GM23248 (cell line): Measurements from ENCODE around the gene PCCB.

ENCODE experiments used
- EZH2 ChIP-seq: fragments of 200-600 bp; sonication (generic); IDR thresholded peaks from 2 replicates; pipeline ENCODE4 v1.6.1; 2018; ENCODE audit warnings: antibody characterized with exemption, mild to moderate bottlenecking; ENCODE audit not compliant: insufficient read depth, poor library complexity, severe bottlenecking
- EZH2phosphoT487 ChIP-seq: fragments of 200-600 bp; sonication (generic); IDR thresholded peaks from 2 replicates; pipeline ENCODE4 v1.6.1; 2018; ENCODE audit warnings: antibody characterized with exemption, moderate library complexity, mild to moderate bottlenecking, low read depth; ENCODE audit not compliant: insufficient read depth

- no peak for TF ChIP-seq EZH2
- TF ChIP-seq EZH2phosphoT487: no peak
Observed at GRCh38 chr3:136283627-136284026, 33.5 kb downstream of the PCCB start.
